ENCODE results near the gene LRMDA. TPM values are rescaled to one million over a fixed set of nuclear protein-coding genes. Genes with fewer than 3 reads are reported as not detected.

The LRMDA gene
- total RNA-seq, 6 experiments from 2014 or later, result 0.32 TPM; not detected in 5

Small RNA genes within 50 kb of the gene (microRNA-seq; reads per million reads assigned to microRNA genes)
- gene MIR606, result not detected

Other genes starting within 250 kb of the LRMDA start
- gene VDAC2, start 220.8 kb upstream of the LRMDA start, total RNA-seq (2021; fragmentation: NEBNext Ultra II Directional; extraction: Animal tissue kit (Norgen Biotek cat#: 25700)), result 100 to 1,000 TPM; 213 to 248 (median 223) TPM
- 1 to 10 TPM; 5.6 to 9.5 (median 8.0) TPM for gene COMTD1, start 195.7 kb upstream of the LRMDA start, total RNA-seq (2021; fragmentation: NEBNext Ultra II Directional; extraction: Animal tissue kit (Norgen Biotek cat#: 25700))
- 10 to 100 TPM in 1 of 6 experiments, 1 to 10 TPM in 5; 9.1 to 15.9 (median 9.7) TPM for gene ZNF503, start 29.9 kb upstream of the LRMDA start, total RNA-seq (2021; fragmentation: NEBNext Ultra II Directional; extraction: Animal tissue kit (Norgen Biotek cat#: 25700))